H9 (cell line): ENCODE results near the gene PSMD6. TPM values are rescaled to one million over a fixed set of nuclear protein-coding genes. Genes with fewer than 3 reads are reported as not detected.

ENCODE experiments used
- DNase-seq: peaks from one replicate; pipeline ENCODE4 v3.0.0-alpha.2; 2017
- H2AFZ ChIP-seq: one replicate; pipeline ENCODE4 v1.6.1; 2013; ENCODE audit warnings: mild to moderate bottlenecking, low read length, control low read depth, moderate library complexity
- H2AK5ac ChIP-seq: 2 replicates; pipeline ENCODE4 v1.6.1; 2013; ENCODE audit warnings: low read length, control low read depth, mixed read lengths; ENCODE audit not compliant: insufficient read length
- H2BK120ac ChIP-seq: one replicate; pipeline ENCODE4 v1.6.1; 2013; ENCODE audit warnings: low read depth, mild to moderate bottlenecking, low read length, control low read depth, inconsistent platforms; ENCODE audit not compliant: poor library complexity, severe bottlenecking
- H2BK12ac ChIP-seq: 2 replicates; pipeline ENCODE4 v1.6.1; 2013; ENCODE audit warnings: low read length, control low read depth, mixed read lengths, low read depth; ENCODE audit not compliant: insufficient read length
- H2BK15ac ChIP-seq: 2 replicates; pipeline ENCODE4 v1.6.1; 2013; ENCODE audit warnings: low read depth, low read length, control low read depth
- H2BK20ac ChIP-seq: one replicate; pipeline ENCODE4 v1.6.1; 2013; ENCODE audit warnings: low read depth, mild to moderate bottlenecking, low read length, control low read depth, inconsistent platforms; ENCODE audit not compliant: poor library complexity, severe bottlenecking
- H2BK5ac ChIP-seq: 2 replicates; pipeline ENCODE4 v1.6.1; 2013; ENCODE audit warnings: low read length, control low read depth, mixed read lengths; ENCODE audit not compliant: insufficient read length
- H3K14ac ChIP-seq: 2 replicates; pipeline ENCODE4 v1.6.1; 2013; ENCODE audit warnings: low read length, control low read depth; ENCODE audit not compliant: insufficient read depth
- H3K18ac ChIP-seq: 2 replicates; pipeline ENCODE4 v1.6.1; 2013; ENCODE audit warnings: low read depth, mild to moderate bottlenecking, mixed read lengths, low read length, control low read depth; ENCODE audit not compliant: insufficient read length
- H3K23ac ChIP-seq: 2 replicates; pipeline ENCODE4 v1.6.1; 2013; ENCODE audit warnings: low read length, control low read depth, mixed read lengths, low read depth; ENCODE audit not compliant: insufficient read length
- H3K23me2 ChIP-seq: 2 replicates; pipeline ENCODE4 v1.6.1; 2013; ENCODE audit warnings: low read depth, mild to moderate bottlenecking, mixed read lengths, low read length, control low read depth; ENCODE audit not compliant: insufficient read length, poor library complexity, severe bottlenecking
- H3K27ac ChIP-seq: 2 replicates; pipeline ENCODE4 v1.5.1; 2013; ENCODE audit warnings: low read length, control low read depth, mixed read lengths, low read depth; ENCODE audit not compliant: insufficient read length
- H3K27me3 ChIP-seq: 2 replicates; pipeline ENCODE4 v1.6.1; 2013; ENCODE audit warnings: low read length, control low read depth, inconsistent platforms; ENCODE audit not compliant: insufficient read depth
- H3K4ac ChIP-seq: 2 replicates; pipeline ENCODE4 v1.6.1; 2013; ENCODE audit warnings: low read depth, mild to moderate bottlenecking, control low read depth, inconsistent platforms, low read length, moderate library complexity
- H3K4me1 ChIP-seq: 2 replicates; pipeline ENCODE4 v1.6.1; 2013; ENCODE audit warnings: low read length, control low read depth, inconsistent platforms; ENCODE audit not compliant: insufficient read depth
- H3K4me2 ChIP-seq: 2 replicates; pipeline ENCODE4 v1.6.1; 2013; ENCODE audit warnings: low read length, control low read depth, mixed read lengths; ENCODE audit not compliant: insufficient read length, insufficient read depth
- H3K56ac ChIP-seq: 2 replicates; pipeline ENCODE4 v1.6.1; 2013; ENCODE audit warnings: low read depth, mild to moderate bottlenecking, mixed read lengths, low read length, control low read depth; ENCODE audit not compliant: insufficient read length
- H3K79me1 ChIP-seq: 2 replicates; pipeline ENCODE4 v1.6.1; 2013; ENCODE audit warnings: low read depth, mild to moderate bottlenecking, moderate library complexity, low read length, control low read depth, inconsistent platforms; ENCODE audit not compliant: insufficient read depth, poor library complexity, severe bottlenecking
- H3K79me2 ChIP-seq: 2 replicates; pipeline ENCODE4 v1.6.1; 2013; ENCODE audit warnings: low read length, control low read depth, inconsistent platforms; ENCODE audit not compliant: insufficient read depth
- H3K9ac ChIP-seq: 2 replicates; pipeline ENCODE4 v1.6.1; 2013; ENCODE audit warnings: low read length, control low read depth, mixed read lengths; ENCODE audit not compliant: insufficient read length; ENCODE audit errors: extremely low read depth
- H3K9me3 ChIP-seq: one replicate; pipeline ENCODE4 v1.6.1; 2013; ENCODE audit warnings: low read depth, low read length, inconsistent platforms; ENCODE audit not compliant: control insufficient read depth
- H3T11ph ChIP-seq: one replicate; pipeline ENCODE4 v1.6.1; 2013; ENCODE audit warnings: mild to moderate bottlenecking, low read length, control low read depth, inconsistent platforms
- H4K20me1 ChIP-seq: one replicate; pipeline ENCODE4 v1.6.1; 2013; ENCODE audit not compliant: control insufficient read depth, insufficient read length, insufficient read depth
- H4K5ac ChIP-seq: 2 replicates; pipeline ENCODE4 v1.6.1; 2013; ENCODE audit warnings: low read depth, mild to moderate bottlenecking, mixed read lengths, low read length, control low read depth; ENCODE audit not compliant: insufficient read length
- H4K8ac ChIP-seq: replicated peaks from 2 replicates; pipeline ENCODE4 v1.6.1; 2013; ENCODE audit warnings: low read length, control low read depth, mixed read lengths, low read depth; ENCODE audit not compliant: insufficient read length
- H4K91ac ChIP-seq: 2 replicates; pipeline ENCODE4 v1.6.1; 2013; ENCODE audit warnings: low read depth, mild to moderate bottlenecking, moderate library complexity, mixed read lengths, low read length, control low read depth; ENCODE audit not compliant: insufficient read length
- H3K27ac Mint-ChIP-seq, 3 experiments: 2 replicates in 2 of 3; 3 replicates in 1 of 3; pipeline ENCODE4 v1.8.0; 2020 to 2021; ENCODE audit warnings: mixed read lengths in 3 of 3, mild to moderate bottlenecking in 1 of 3, moderate library complexity in 1 of 3
- H3K27me3 Mint-ChIP-seq: 2 replicates; pipeline ENCODE4 v1.8.0; 2021; ENCODE audit warnings: low read depth, mild to moderate bottlenecking, moderate library complexity, mixed read lengths
- H3K36me3 Mint-ChIP-seq, 3 experiments: 2 replicates in 2 of 3; 3 replicates in 1 of 3; pipeline ENCODE4 v1.8.0; 2020 to 2021; ENCODE audit warnings: low read depth in 3 of 3, mixed read lengths in 3 of 3; ENCODE audit not compliant: insufficient read depth in 1 of 3
- H3K4me1 Mint-ChIP-seq, 2 experiments: 2 replicates each; pipeline ENCODE4 v1.8.0; 2020; ENCODE audit warnings: mixed read lengths in 2 of 2
- H3K4me3 Mint-ChIP-seq, 2 experiments: 2 replicates in 1 of 2; 3 replicates in 1 of 2; pipeline ENCODE4 v1.8.0; 2020 to 2021; ENCODE audit warnings: mild to moderate bottlenecking in 2 of 2, mixed read lengths in 2 of 2, moderate library complexity in 1 of 2
- H3K9me3 Mint-ChIP-seq, 2 experiments: 2 replicates in 1 of 2; 3 replicates in 1 of 2; pipeline ENCODE4 v1.8.0; 2020; ENCODE audit warnings: mild to moderate bottlenecking in 2 of 2, mixed read lengths in 2 of 2, moderate library complexity in 1 of 2
- CTCF ChIP-seq: fragments of 200-600 bp; sonication (generic); conservative IDR thresholded peaks from 3 replicates; pipeline ENCODE4 v1.8.0; 2021; ENCODE audit warnings: antibody characterized with exemption, mild to moderate bottlenecking
- WGBS: extraction: QIAGEN DNeasy Blood & Tissue Kit; methylation state at CpG from one replicate; pipeline ENCODE4 v1.1.7; 2013; ENCODE audit warnings: missing lambda C conversion rate, low lambda C conversion rate, mixed read lengths; ENCODE audit not compliant: insufficient read length; ENCODE audit errors: extremely low coverage; 5-methylcytosine and 5-hydroxymethylcytosine counted together
- total RNA-seq: library from RNA; stranded (reverse); gene quantifications from 2 replicates; pipeline ENCODE4 v1.2.1, GENCODE V29; 2021

Gene PSMD6
- total RNA-seq, 1 experiment from 2014 or later = 112 TPM

GRCh38 chr3:64029287-64029686 is 6.0 kb upstream of the PSMD6 start:
- H2BK20ac ChIP-seq = no peak overlapping the region
- no peak overlapping the region for H3K4me2 ChIP-seq
- peaks cover 21 to 28% of the 10 kb centered on the region in 2 experiments for H3K4me1 Mint-ChIP-seq

More at GRCh38 chr3:64029287-64029686, 6.0 kb upstream of the PSMD6 start:
- Histone ChIP-seq H4K20me1 (no peaks in the 10 kb centered on the region), H3K9ac (no peak overlapping the region), H2BK15ac (no peak overlapping the region), H4K91ac (no peak overlapping the region), H3K18ac (no peak overlapping the region), H3K27ac (no peak overlapping the region), H3K27me3 (no peaks in the 10 kb centered on the region), H2BK120ac (no peak overlapping the region), H4K5ac (no peak overlapping the region), H3K56ac (no peak overlapping the region), H2BK5ac (no peak overlapping the region), H3K4me1 (0 out of 2 replicates have a peak, but pooled peaks cover 4% of the 10 kb centered on the region), H3K79me1 (no peaks in the 10 kb centered on the region), H3T11ph (no peak overlapping the region), H3K79me2 (no peaks in the 10 kb centered on the region), H3K14ac (no peak overlapping the region), H2AFZ (no peak overlapping the region), H3K4ac (no peak overlapping the region), H4K8ac (no peak overlapping the region), H3K9me3 (no peaks in the 10 kb centered on the region), H2AK5ac (no peak overlapping the region), H3K23ac (no peak overlapping the region), H3K23me2 (no peaks in the 10 kb centered on the region), H2BK12ac (peak overlapping the region; percentile 64)
- no peak for TF ChIP-seq CTCF
- H3K36me3 Mint-ChIP-seq = no peaks in the 10 kb centered on the region
- no CpG with 5 or more reads among the region's 4 CpGs for WGBS
- H3K27me3 Mint-ChIP-seq = peaks cover 3% of the 10 kb centered on the region; the same call in 1 of the 2 replicates
- DNase-seq = no peak
- no peak overlapping the region for H3K4me3 Mint-ChIP-seq
- no peak overlapping the region; a peak in 1 of 7 replicates for H3K27ac Mint-ChIP-seq
- H3K9me3 Mint-ChIP-seq = no peaks in the 10 kb centered on the region; a peak in 1 of 5 replicates
